LNCaP clone FGC (cell line): ENCODE data around the gene FBXL16.

Source experiments
- DNase-seq: peaks from one replicate; pipeline ENCODE4 v3.0.0-alpha.2; 2011; ENCODE audit warnings: low read depth
- H3K4me3 ChIP-seq: 2 replicates; pipeline ENCODE4 v1.5.1; 2011; ENCODE audit warnings: mild to moderate bottlenecking, low read depth, low read length, control low read depth
- CTCF ChIP-seq: IDR thresholded peaks from 2 replicates; pipeline ENCODE4 v1.5.1; 2012; ENCODE audit warnings: mild to moderate bottlenecking; ENCODE audit not compliant: control insufficient read depth, insufficient read depth; ENCODE audit errors: extremely low read depth

FBXL16 gene

GRCh38 chr16:671353-672131 is 34.1 kb downstream of the FBXL16 start:
- TF ChIP-seq CTCF: no peak
- no peak overlapping the region for H3K4me3 ChIP-seq
- DNase-seq: no peak

GRCh38 chr16:670485-671352 is 34.9 kb downstream of the FBXL16 start:
- TF ChIP-seq CTCF: no peak
- no peak for DNase-seq
- no peak overlapping the region for H3K4me3 ChIP-seq

GRCh38 chr16:669666-670065 is 35.9 kb downstream of the FBXL16 start:
- no peak for DNase-seq
- H3K4me3 ChIP-seq: peak overlapping the region; percentile 90
- TF ChIP-seq CTCF: no peak

GRCh38 chr16:668519-669171 is 37.0 kb downstream of the FBXL16 start:
- no peak for TF ChIP-seq CTCF
- no peak for DNase-seq
- peak overlapping the region; percentile 90 for H3K4me3 ChIP-seq

GRCh38 chr16:667780-668518 is 37.7 kb downstream of the FBXL16 start, which contains the start of gene RHOT2:
TSS of gene RHOT2 (plus strand) at chr16:668132. CDS start at chr16:668200, 68 bp downstream.
- DNase-seq: peak; percentile 53
- TF ChIP-seq CTCF: peak; percentile 98
- peak within 1 kb of the TSS; percentile 90 for H3K4me3 ChIP-seq

GRCh38 chr16:667113-667779 is 38.4 kb downstream of the FBXL16 start:
- no peak overlapping the region for H3K4me3 ChIP-seq
- no peak for TF ChIP-seq CTCF
- no peak for DNase-seq
